Ovary (tissue), 3 donors: ENCODE results near the gene ABHD16A.

ENCODE experiments used
- EP300 ChIP-seq: sonication (generic); formaldehyde crosslinking; IDR thresholded peaks from one replicate; pipeline ENCODE4 v1.6.1; 2017; ENCODE audit warnings: antibody characterized with exemption
- POLR2A ChIP-seq: fragments of 450-650 bp; IDR thresholded peaks from one replicate; pipeline ENCODE4 v1.6.1; 2017; ENCODE audit warnings: antibody characterized with exemption, mild to moderate bottlenecking, moderate library complexity
- TF ChIP-seq, protein P1 (sequence below), 3 donors: fragments of 450-650 bp in 2 of 3; fragments of 200-600 bp in 1 of 3; IDR thresholded peaks; one replicate each; pipeline versions ENCODE4 v1.5.1 to v1.8.0; 2016 to 2022; ENCODE audit warnings: antibody characterized with exemption in 3 of 3, mild to moderate bottlenecking in 1 of 3
- donor health status: DM: no; HTN: no; CAD: no.

GRCh38 chr6:31725502-31726350, 22.6 kb upstream of the ABHD16A start:
- TF ChIP-seq, protein P1, sequence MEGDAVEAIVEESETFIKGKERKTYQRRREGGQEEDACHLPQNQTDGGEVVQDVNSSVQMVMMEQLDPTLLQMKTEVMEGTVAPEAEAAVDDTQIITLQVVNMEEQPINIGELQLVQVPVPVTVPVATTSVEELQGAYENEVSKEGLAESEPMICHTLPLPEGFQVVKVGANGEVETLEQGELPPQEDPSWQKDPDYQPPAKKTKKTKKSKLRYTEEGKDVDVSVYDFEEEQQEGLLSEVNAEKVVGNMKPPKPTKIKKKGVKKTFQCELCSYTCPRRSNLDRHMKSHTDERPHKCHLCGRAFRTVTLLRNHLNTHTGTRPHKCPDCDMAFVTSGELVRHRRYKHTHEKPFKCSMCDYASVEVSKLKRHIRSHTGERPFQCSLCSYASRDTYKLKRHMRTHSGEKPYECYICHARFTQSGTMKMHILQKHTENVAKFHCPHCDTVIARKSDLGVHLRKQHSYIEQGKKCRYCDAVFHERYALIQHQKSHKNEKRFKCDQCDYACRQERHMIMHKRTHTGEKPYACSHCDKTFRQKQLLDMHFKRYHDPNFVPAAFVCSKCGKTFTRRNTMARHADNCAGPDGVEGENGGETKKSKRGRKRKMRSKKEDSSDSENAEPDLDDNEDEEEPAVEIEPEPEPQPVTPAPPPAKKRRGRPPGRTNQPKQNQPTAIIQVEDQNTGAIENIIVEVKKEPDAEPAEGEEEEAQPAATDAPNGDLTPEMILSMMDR (IDR thresholded peaks at IDR 0.05) = no peak
- TF ChIP-seq POLR2A (no peak), EP300 (no peak)
